Activated CD8-positive, alpha-beta T cell treated with anti-CD3 and anti-CD28 coated beads for 36 hours (primary cell): ENCODE measurements around the gene DLG5. TPM values are rescaled to one million over a fixed set of nuclear protein-coding genes. Genes with fewer than 3 reads are reported as not detected.

ENCODE experiments used
- ATAC-seq: fragments of 200-7000 bp; cut with Tn5 transposase; one replicate; pipeline ENCODE4 v1.10.0; 2021; ENCODE audit warnings: mild to moderate bottlenecking, moderate library complexity
- CTCF ChIA-PET: fragments of 350-600 bp; sonication (Branson Sonifier 250); formaldehyde crosslinking; loops from one replicate; lab custom pipeline; 2021; ENCODE audit warnings: antibody characterized with exemption; lab: Charles Lee
- POLR2A ChIA-PET: fragments of 350-600 bp; sonication (Branson Sonifier 250); formaldehyde crosslinking; loops from one replicate; lab custom pipeline; 2021; ENCODE audit warnings: antibody characterized with exemption; lab: Charles Lee
- DNase-seq: peaks from one replicate; pipeline ENCODE4 v3.0.0-alpha.2; 2020
- H3K27ac Mint-ChIP-seq: one replicate; pipeline ENCODE4 v1.8.0; 2021; ENCODE audit warnings: mild to moderate bottlenecking, mixed read lengths
- H3K27me3 Mint-ChIP-seq: one replicate; pipeline ENCODE4 v1.8.0; 2021; ENCODE audit warnings: mixed read lengths
- H3K36me3 Mint-ChIP-seq: one replicate; pipeline ENCODE4 v1.8.0; 2021; ENCODE audit warnings: low read depth, mixed read lengths
- H3K4me1 Mint-ChIP-seq: one replicate; pipeline ENCODE4 v1.8.0; 2021; ENCODE audit warnings: low read depth, mixed read lengths
- H3K4me3 Mint-ChIP-seq: one replicate; pipeline ENCODE4 v1.8.0; 2021; ENCODE audit warnings: mild to moderate bottlenecking, moderate library complexity, mixed read lengths
- H3K9me3 Mint-ChIP-seq: one replicate; pipeline ENCODE4 v1.8.0; 2021; ENCODE audit warnings: mixed read lengths
- CTCF ChIP-seq: fragments of 200-600 bp; IDR thresholded peaks from one replicate; pipeline ENCODE4 v1.8.0; 2022; ENCODE audit warnings: antibody characterized with exemption, mild to moderate bottlenecking
- intact Hi-C: fragments of 100-400 bp; cut with micrococcal nuclease; formaldehyde crosslinking; loops from one replicate; pipeline ENCODE4 v1.10.0; 2022
- total RNA-seq, 2 experiments: library from RNA; stranded (reverse); gene quantifications; one replicate each; pipeline ENCODE4 v1.2.3, GENCODE V29; 2021

DLG5 gene
- total RNA-seq, 2 experiments from 2014 or later: 2.7 to 4.8 TPM

DNA sequence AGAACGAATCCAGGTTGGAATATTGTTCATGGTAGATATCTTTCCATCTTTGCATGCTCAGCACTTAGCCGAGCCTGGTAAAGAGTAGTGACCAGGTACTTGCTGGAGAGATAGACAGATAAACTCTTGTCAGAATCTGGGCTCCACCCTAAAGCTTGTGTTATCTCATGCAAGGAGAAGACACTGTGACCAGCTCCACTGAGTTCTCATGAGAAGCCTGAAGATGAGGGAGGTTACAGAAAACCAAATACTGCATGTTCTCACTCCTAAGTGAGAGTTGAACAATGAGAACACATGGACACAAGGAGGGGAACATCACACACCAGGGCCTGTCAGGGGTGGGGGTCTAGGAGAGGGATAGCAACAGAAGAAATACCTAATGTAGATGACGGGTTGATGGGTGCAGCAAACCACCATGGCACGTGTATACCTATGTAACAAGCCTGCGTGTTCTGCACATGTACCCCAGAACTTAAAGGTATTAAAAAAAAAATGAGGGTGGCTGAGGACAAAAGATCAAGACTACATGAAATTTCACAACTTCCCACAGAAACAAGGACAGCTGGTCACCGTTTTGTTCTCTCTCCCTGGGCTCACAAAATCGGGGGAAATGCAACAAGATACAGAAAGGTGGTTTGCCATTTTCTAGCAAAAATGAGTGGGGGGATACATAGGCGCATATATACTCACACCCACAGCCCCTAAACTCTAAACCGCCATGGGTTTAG is 17.4 kb downstream of the DLG5 start:
- no peak overlapping the region for H3K27ac Mint-ChIP-seq
- H3K9me3 Mint-ChIP-seq: no peaks in the 10 kb centered on the region

DNA sequence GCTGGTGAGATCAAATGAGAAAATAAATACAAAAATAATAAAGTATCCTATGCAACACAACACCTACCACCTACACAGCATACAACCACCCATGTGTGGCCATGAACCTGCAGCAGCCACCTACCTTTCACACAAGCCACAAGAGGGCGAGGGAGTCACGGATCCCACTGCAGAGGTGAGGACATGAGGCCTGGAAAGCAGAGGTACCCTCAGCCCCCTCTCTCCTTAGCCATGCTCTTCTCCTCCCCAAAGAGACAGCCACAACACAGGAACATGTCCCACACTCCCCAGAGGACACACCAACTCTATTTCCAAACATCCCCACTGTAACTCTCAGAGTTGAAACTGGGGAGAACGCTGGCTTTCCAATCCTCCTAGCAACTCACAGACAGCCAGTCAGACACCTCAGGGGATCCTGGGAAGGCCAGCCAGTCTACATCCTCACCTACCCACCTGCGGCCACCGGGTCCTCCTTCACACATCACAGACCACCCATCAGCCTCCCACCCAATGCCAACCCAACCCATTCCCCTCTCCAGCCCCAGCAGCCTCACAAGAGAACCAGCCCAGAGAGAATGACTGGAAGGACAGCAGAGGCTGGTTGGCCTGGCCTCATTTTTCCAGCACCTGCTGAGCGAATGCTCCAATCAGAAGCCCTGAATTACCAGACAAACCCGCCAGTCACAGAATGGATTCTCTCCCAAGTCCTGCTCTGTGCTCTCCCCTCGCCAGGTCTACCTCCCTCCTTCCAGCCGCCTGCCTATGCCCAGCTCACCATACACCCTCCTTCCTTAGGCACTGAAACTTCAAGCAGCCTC is 18.4 kb downstream of the DLG5 start:
- no peak overlapping the region for H3K27ac Mint-ChIP-seq
- ChIA-PET CTCF (no interaction called here), POLR2A (no interaction called here)
- H3K36me3 Mint-ChIP-seq: no peaks in the 10 kb centered on the region
- no peak for TF ChIP-seq CTCF
- no peaks in the 10 kb centered on the region for H3K4me1 Mint-ChIP-seq
- DNase-seq (peak; percentile 13), ATAC-seq (no peak)
- no peak overlapping the region for H3K4me3 Mint-ChIP-seq
- intact Hi-C loops: no loop called here
- H3K27me3 Mint-ChIP-seq: peaks cover 2% of the 10 kb centered on the region
- H3K9me3 Mint-ChIP-seq: no peaks in the 10 kb centered on the region

More for the DNA sequence above, 17.4 kb downstream of the DLG5 start:
- CTCF ChIA-PET: no interaction called here
- ATAC-seq (no peak), DNase-seq (no peak)
- no peaks in the 10 kb centered on the region for H3K36me3 Mint-ChIP-seq
- POLR2A ChIA-PET: no interaction called here
- TF ChIP-seq CTCF: no peak
- peaks cover 2% of the 10 kb centered on the region for H3K27me3 Mint-ChIP-seq
- H3K4me1 Mint-ChIP-seq: no peaks in the 10 kb centered on the region
- no peak overlapping the region for H3K4me3 Mint-ChIP-seq
- intact Hi-C loops: no loop called here

GRCh38 chr10:77907462-77907861 is 19.1 kb downstream of the DLG5 start:
- ChIA-PET CTCF (no interaction called here), POLR2A (no interaction called here)
- Mint-ChIP-seq H3K27ac (no peak overlapping the region), H3K4me1 (no peaks in the 10 kb centered on the region), H3K36me3 (no peaks in the 10 kb centered on the region), H3K9me3 (no peaks in the 10 kb centered on the region), H3K27me3 (peaks cover 2% of the 10 kb centered on the region), H3K4me3 (no peak overlapping the region)
- ATAC-seq: no peak
- intact Hi-C loops: no loop called here
- DNase-seq: no peak
- TF ChIP-seq CTCF: no peak

DNA sequence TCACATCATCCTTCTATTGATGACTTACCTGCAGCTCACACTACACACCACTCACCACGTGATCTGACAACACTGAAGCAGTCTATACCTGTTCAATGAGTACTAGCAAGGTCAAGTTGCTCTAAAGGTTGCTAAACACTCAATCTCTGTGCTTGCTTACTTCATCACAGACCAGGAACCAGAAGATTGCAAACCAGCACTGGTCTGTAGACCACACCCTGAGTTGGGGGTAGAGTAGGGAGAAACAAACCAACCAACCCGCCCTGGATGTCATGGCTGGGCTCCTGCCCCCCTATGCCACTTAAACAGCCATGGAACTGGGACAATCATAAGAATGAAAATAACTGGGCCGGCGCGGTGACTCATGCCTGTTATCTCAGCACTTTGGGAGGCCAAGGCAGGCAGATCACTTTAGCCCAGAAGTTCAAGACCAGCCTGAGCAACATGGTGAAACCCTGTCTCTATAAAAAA is 19.6 kb downstream of the DLG5 start:
- Mint-ChIP-seq H3K4me1 (no peaks in the 10 kb centered on the region), H3K36me3 (no peaks in the 10 kb centered on the region), H3K9me3 (no peaks in the 10 kb centered on the region), H3K4me3 (no peak overlapping the region), H3K27me3 (peaks cover 2% of the 10 kb centered on the region), H3K27ac (no peak overlapping the region)
- TF ChIP-seq CTCF: no peak
- ATAC-seq (no peak), DNase-seq (no peak)
- ChIA-PET POLR2A (no interaction called here), CTCF (no interaction called here)
- intact Hi-C loops: no loop called here

- H3K27ac Mint-ChIP-seq: no peak overlapping the region
- no peaks in the 10 kb centered on the region for H3K36me3 Mint-ChIP-seq
Observed at GRCh38 chr10:77905781-77906180, 20.8 kb downstream of the DLG5 start.

More at GRCh38 chr10:77905781-77906180, 20.8 kb downstream of the DLG5 start:
- DNase-seq (no peak), ATAC-seq (no peak)
- Mint-ChIP-seq H3K4me3 (no peak overlapping the region), H3K27me3 (peaks cover 2% of the 10 kb centered on the region), H3K9me3 (no peaks in the 10 kb centered on the region), H3K4me1 (no peaks in the 10 kb centered on the region)
- intact Hi-C loops: no loop called here
- ChIA-PET POLR2A (no interaction called here), CTCF (interaction anchor here (1.0 kb wide), 1 partner anchor 14 kb away, joined by 3 read pairs; no protein-coding TSS in a partner anchor)
- no peak for TF ChIP-seq CTCF
